Liver (tissue), 2 donors: ENCODE measurements around the gene SLC35A2.

ENCODE experiments used
- FOXA1 ChIP-seq: IDR thresholded peaks from 2 replicates; pipeline ENCODE4 v1.6.1; 2016; ENCODE audit warnings: antibody characterized with exemption
- REST ChIP-seq: IDR thresholded peaks from 2 replicates; pipeline ENCODE4 v1.6.1; 2016; ENCODE audit warnings: antibody characterized with exemption, mild to moderate bottlenecking
- TF ChIP-seq, protein P1 (sequence below): fragments of 150-350 bp; IDR thresholded peaks from 2 replicates; pipeline ENCODE4 v1.5.1; 2017; ENCODE audit warnings: improper control_type of control experiment, low read depth, low read length; ENCODE audit not compliant: missing input control
- donor health status: healthy.

DNA sequence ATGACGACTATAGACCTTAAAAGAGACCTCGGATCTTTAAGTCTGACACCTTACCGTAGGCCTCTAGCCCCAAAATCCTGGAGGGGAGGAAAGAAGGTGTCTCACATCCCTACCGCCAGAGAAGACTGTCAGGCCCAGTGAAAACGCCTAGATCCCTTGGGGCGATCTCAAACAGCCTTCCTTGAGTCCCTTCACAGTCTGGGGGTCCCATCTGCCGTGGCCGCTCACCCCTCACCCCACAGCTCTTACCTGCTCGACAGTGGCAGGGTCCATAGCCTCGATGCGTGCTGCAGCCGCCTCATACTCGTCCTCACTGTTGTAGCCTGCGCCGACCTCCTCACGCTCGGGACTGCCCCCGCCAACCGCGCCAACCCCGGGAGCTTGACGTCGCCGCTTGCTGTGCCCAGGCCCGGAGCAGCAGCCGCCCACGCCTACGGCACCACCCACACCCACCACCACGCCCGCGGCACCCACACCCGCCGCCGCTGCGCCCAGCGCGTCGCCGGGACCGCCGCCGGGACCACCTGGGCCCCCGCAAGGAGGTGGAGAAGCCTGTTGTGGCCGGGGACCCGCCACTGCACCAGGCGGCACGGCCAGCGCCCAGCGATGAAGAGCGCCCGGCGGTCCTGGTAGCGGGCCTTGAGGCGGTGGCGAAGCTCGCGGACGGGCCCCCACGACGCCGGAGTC is 45.4 kb upstream of the SLC35A2 start:
- no peak for TF ChIP-seq FOXA1
- TF ChIP-seq, protein P1, sequence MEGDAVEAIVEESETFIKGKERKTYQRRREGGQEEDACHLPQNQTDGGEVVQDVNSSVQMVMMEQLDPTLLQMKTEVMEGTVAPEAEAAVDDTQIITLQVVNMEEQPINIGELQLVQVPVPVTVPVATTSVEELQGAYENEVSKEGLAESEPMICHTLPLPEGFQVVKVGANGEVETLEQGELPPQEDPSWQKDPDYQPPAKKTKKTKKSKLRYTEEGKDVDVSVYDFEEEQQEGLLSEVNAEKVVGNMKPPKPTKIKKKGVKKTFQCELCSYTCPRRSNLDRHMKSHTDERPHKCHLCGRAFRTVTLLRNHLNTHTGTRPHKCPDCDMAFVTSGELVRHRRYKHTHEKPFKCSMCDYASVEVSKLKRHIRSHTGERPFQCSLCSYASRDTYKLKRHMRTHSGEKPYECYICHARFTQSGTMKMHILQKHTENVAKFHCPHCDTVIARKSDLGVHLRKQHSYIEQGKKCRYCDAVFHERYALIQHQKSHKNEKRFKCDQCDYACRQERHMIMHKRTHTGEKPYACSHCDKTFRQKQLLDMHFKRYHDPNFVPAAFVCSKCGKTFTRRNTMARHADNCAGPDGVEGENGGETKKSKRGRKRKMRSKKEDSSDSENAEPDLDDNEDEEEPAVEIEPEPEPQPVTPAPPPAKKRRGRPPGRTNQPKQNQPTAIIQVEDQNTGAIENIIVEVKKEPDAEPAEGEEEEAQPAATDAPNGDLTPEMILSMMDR: no peak
- TF ChIP-seq REST: no peak
